Uterus (tissue), 4 donors: ENCODE results near the gene BMP2K. TPM values are rescaled to one million over a fixed set of nuclear protein-coding genes. Genes with fewer than 3 reads are reported as not detected.

ENCODE experiments used
- DNase-seq, 2 donors: peaks; one replicate each; pipeline ENCODE4 v3.0.0-alpha.2; 2019 to 2020
- H3K27ac ChIP-seq, 2 donors: fragments of 200-600 bp; sonication (generic); 1 replicate in 1 of 2; 2 replicates in 1 of 2; pipeline ENCODE4 v1.5.1; 2016 to 2018
- H3K27me3 ChIP-seq, 2 donors: fragments of 200-600 bp; sonication (generic); one replicate each; pipeline ENCODE4 v1.5.1; 2018 to 2019; ENCODE audit warnings: control low read depth in 1 of 2
- H3K36me3 ChIP-seq, 2 donors: fragments of 200-600 bp; sonication (generic); one replicate each; pipeline ENCODE4 v1.5.1; 2019; ENCODE audit warnings: control low read depth in 1 of 2
- H3K4me1 ChIP-seq, 2 donors: fragments of 200-600 bp; sonication (generic); one replicate each; pipeline ENCODE4 v1.5.1; 2018 to 2019; ENCODE audit warnings: control low read depth in 1 of 2
- H3K4me3 ChIP-seq, 2 donors: fragments of 200-600 bp; sonication (generic); 1 replicate in 1 of 2; 2 replicates in 1 of 2; pipeline ENCODE4 v1.5.1; 2018 to 2019; ENCODE audit warnings: mild to moderate bottlenecking in 1 of 2
- H3K9me3 ChIP-seq, 2 donors: fragments of 200-600 bp; sonication (generic); one replicate each; pipeline ENCODE4 v1.5.1; 2019; ENCODE audit warnings: control low read depth in 1 of 2
- POLR2A ChIP-seq, 2 donors: fragments of 450-650 bp; IDR thresholded peaks; one replicate each; pipeline ENCODE4 v1.6.1; 2016; ENCODE audit warnings: antibody characterized with exemption in 2 of 2, mild to moderate bottlenecking in 1 of 2, moderate library complexity in 1 of 2
- intact Hi-C: fragments of 100-400 bp; cut with DNase I; formaldehyde crosslinking; loops from one replicate; pipeline ENCODE4 v1.15.1; 2023; ENCODE audit warnings: low total_unique reads
- total RNA-seq, 4 donors: library from RNA; depleted of rRNA in 3 of 4; stranded (reverse); fragments of >200 nt in 3 of 4; gene quantifications; one replicate each; pipeline versions ENCODE4 v1.1.0 to v1.2.4, GENCODE V29; 2014 to 2023
- TF ChIP-seq, protein P1 (sequence below), 4 experiments: fragments of 200-600 bp in 2 of 4; fragments of 450-650 bp in 2 of 4; sonication (generic) in 2 of 4; IDR thresholded peaks; one replicate each; pipeline ENCODE4 v1.5.1; 2016 to 2019; ENCODE audit warnings: antibody characterized with exemption in 4 of 4, mild to moderate bottlenecking in 2 of 4, moderate library complexity in 1 of 4
- donor health status: DM: yes; HTN: yes; CAD: no.

The BMP2K gene
- total RNA-seq, 4 donors from 2014 or later, result 14.7 to 67.3 (median 29.2) TPM

DNA sequence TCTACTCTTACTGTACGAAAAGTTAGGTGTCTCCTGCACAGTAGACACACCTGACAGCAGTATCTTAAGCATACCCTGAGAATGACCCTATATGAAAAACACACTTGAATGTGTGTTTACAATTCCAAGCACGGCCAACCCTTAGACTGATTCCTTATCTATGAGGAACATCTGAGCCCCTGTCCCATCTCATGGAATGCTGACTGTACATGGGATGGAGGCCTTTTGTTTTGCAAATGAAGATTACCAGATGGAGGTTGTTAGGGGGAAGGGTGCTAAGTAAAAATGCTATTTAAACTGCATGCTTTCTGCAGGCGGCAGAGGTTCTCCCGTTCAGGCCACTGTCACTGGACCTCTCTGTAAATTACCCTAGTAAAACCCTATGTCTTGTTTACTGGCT lies 160.8 kb downstream of the BMP2K start:
- no peak for DNase-seq
- Histone ChIP-seq H3K36me3 (no peaks in the 10 kb centered on the region), H3K27me3 (no peaks in the 10 kb centered on the region), H3K9me3 (no peaks in the 10 kb centered on the region), H3K27ac (no peak overlapping the region), H3K4me3 (no peak overlapping the region), H3K4me1 (no peaks in the 10 kb centered on the region)
- TF ChIP-seq, protein P1, sequence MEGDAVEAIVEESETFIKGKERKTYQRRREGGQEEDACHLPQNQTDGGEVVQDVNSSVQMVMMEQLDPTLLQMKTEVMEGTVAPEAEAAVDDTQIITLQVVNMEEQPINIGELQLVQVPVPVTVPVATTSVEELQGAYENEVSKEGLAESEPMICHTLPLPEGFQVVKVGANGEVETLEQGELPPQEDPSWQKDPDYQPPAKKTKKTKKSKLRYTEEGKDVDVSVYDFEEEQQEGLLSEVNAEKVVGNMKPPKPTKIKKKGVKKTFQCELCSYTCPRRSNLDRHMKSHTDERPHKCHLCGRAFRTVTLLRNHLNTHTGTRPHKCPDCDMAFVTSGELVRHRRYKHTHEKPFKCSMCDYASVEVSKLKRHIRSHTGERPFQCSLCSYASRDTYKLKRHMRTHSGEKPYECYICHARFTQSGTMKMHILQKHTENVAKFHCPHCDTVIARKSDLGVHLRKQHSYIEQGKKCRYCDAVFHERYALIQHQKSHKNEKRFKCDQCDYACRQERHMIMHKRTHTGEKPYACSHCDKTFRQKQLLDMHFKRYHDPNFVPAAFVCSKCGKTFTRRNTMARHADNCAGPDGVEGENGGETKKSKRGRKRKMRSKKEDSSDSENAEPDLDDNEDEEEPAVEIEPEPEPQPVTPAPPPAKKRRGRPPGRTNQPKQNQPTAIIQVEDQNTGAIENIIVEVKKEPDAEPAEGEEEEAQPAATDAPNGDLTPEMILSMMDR (IDR thresholded peaks at IDR 0.05), result no peak
- TF ChIP-seq POLR2A (IDR thresholded peaks at IDR 0.05), result no peak
- intact Hi-C loops, result no loop called here

DNA sequence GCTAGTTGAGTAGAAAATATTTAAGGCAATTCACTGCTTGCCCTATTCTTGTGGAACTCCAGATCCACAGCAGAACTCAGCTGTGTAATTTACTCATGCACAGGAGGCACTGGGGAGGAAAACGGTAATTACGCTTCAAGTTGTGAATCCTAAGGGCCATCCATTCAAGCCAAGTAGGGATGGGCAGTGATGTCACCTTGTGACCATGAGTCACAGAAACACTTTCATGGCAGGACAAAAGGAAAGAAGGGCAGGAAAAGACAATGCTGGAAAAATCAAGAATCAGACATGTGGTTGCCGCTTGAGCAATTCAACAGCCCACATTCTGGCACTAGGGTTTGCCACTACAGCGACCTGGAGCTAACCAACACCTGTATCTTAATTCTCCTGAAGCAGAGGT lies 161.7 kb downstream of the BMP2K start:
- Histone ChIP-seq H3K9me3 (no peaks in the 10 kb centered on the region), H3K4me3 (peak overlapping the region in 1 of 2 donors; percentile 67), H3K27ac (peak overlapping the region in 1 of 2 donors; percentile 76), H3K4me1 (no peaks in the 10 kb centered on the region), H3K36me3 (no peaks in the 10 kb centered on the region), H3K27me3 (no peaks in the 10 kb centered on the region)
- intact Hi-C loops, result no loop called here
- no peak for DNase-seq
- TF ChIP-seq, protein P1 (IDR thresholded peaks at IDR 0.05), result no peak

GRCh38 chr4:78938474-78938867 lies 162.3 kb downstream of the BMP2K start:
- TF ChIP-seq, protein P1 (IDR thresholded peaks at IDR 0.05), result no peak
- TF ChIP-seq POLR2A (IDR thresholded peaks at IDR 0.05), result no peak
- Histone ChIP-seq H3K27me3 (no peaks in the 10 kb centered on the region), H3K9me3 (no peaks in the 10 kb centered on the region), H3K36me3 (no peaks in the 10 kb centered on the region), H3K27ac (peak overlapping the region; percentile 65 to 76), H3K4me3 (peak overlapping the region; percentile 47 to 67), H3K4me1 (no peaks in the 10 kb centered on the region)
- intact Hi-C loops, result no loop called here
- DNase-seq, result no peak

- Histone ChIP-seq H3K4me1 (no peaks in the 10 kb centered on the region), H3K9me3 (no peaks in the 10 kb centered on the region), H3K36me3 (no peaks in the 10 kb centered on the region), H3K27ac (peak within 1 kb of the TSS; percentile 65 to 76), H3K27me3 (no peaks in the 10 kb centered on the region), H3K4me3 (peak within 1 kb of the TSS; percentile 47 to 67)
- peak; percentile 76 to 85 for DNase-seq
- TF ChIP-seq, protein P1 (IDR thresholded peaks at IDR 0.05), result no peak
- TF ChIP-seq POLR2A (IDR thresholded peaks at IDR 0.05), result peak; percentile 89 to 96
- intact Hi-C loops, result no loop called here
Observed at GRCh38 chr4:78938868-78939666, 162.9 kb downstream of the BMP2K start, which contains the start of gene PAQR3. PAQR3 (minus strand) TSS chr4:78939438; CDS start chr4:78939224, 214 bp downstream.

DNA sequence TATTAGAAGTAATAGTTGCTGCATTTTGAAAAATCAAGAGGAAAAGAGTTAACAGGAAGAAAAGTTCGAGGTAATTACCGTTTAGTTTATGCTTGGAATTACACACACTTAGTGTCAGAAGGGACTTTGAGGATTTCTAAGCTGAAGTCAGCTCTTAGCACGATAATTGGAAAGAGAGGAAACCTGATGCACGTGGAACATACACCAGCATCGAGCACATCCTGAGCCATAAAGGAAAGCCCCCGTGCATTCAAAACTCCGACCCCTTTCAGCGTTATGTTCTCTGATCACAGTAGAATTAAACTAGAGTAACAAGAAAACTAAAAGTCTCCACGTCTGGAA lies 163.5 kb downstream of the BMP2K start:
- Histone ChIP-seq H3K4me3 (peak overlapping the region; percentile 47 to 67), H3K27ac (peak overlapping the region; percentile 65 to 76), H3K9me3 (no peaks in the 10 kb centered on the region), H3K36me3 (no peaks in the 10 kb centered on the region), H3K4me1 (no peaks in the 10 kb centered on the region), H3K27me3 (no peaks in the 10 kb centered on the region)
- TF ChIP-seq, protein P1 (IDR thresholded peaks at IDR 0.05), result no peak
- no peak for TF ChIP-seq POLR2A (IDR thresholded peaks at IDR 0.05)
- no peak for DNase-seq
- intact Hi-C loops, result no loop called here
